Pancreas (tissue), 10 donors: Measurements from ENCODE around the gene MKRN3. TPM values are rescaled to one million over a fixed set of nuclear protein-coding genes. Genes with fewer than 3 reads are reported as not detected.

Source experiments
- ATAC-seq, 4 donors: fragments of 200-7000 bp; cut with Tn5 transposase; one replicate each; pipeline versions ENCODE4 v1.8.0 to v1.9.1; 2020; ENCODE audit warnings: mild to moderate bottlenecking in 4 of 4, moderate library complexity in 4 of 4
- DNase-seq, 6 donors: peaks; one replicate each; pipeline ENCODE4 v3.0.0-alpha.2; 2020
- FAIRE-seq: peaks from 2 replicates; lab custom pipeline; 2012; peaks lifted over from hg19 to GRCh38; lab: Jason Lieb, UNC
- H3K27ac ChIP-seq, 4 donors: fragments of 200-600 bp; sonication (generic); 1 replicate in 3 of 4; 2 replicates in 1 of 4; pipeline versions ENCODE4 v1.5.0 to v1.8.0; 2020
- H3K27me3 ChIP-seq, 4 donors: fragments of 200-600 bp; one replicate each; pipeline ENCODE4 v1.8.0; 2021
- H3K36me3 ChIP-seq, 3 donors: fragments of 200-600 bp; sonication (generic) in 1 of 3; one replicate each; pipeline versions ENCODE4 v1.5.0 to v1.8.0; 2020 to 2021
- H3K4me1 ChIP-seq, 3 donors: fragments of 200-600 bp; one replicate each; pipeline ENCODE4 v1.8.0; 2021
- H3K4me3 ChIP-seq, 4 donors: fragments of 200-600 bp; sonication (generic) in 2 of 4; one replicate each; pipeline versions ENCODE4 v1.5.0 to v1.8.0; 2020 to 2021
- H3K9me3 ChIP-seq, 4 donors: fragments of 200-600 bp; one replicate each; pipeline ENCODE4 v1.8.0; 2021
- CTCF ChIP-seq, 4 donors: fragments of 200-600 bp; sonication (generic) in 3 of 4; IDR thresholded peaks; one replicate each; pipeline versions ENCODE4 v1.5.0 to v1.8.0; 2021; ENCODE audit warnings: antibody characterized with exemption in 4 of 4
- WGBS, 2 donors: extraction: QIAGEN DNeasy Blood & Tissue Kit; methylation state at CpG; one replicate each; pipeline ENCODE4 v1.1.7; 2013; 5-methylcytosine and 5-hydroxymethylcytosine counted together
- intact Hi-C, 3 donors: fragments of 100-400 bp; cut with DNase I; formaldehyde crosslinking; loops; one replicate each; pipeline versions ENCODE4 v1.11.1 to v1.14.2; 2022
- polyA plus RNA-seq, 2 donors: library from polyadenylated mRNA; stranded (reverse); fragments of 200-250 nt; gene quantifications; one replicate each; pipeline ENCODE4 v1.2.3, GENCODE V29; 2013
- total RNA-seq, 6 donors: library from RNA; stranded (reverse); fragmentation: NEBNext Ultra II Directional in 4 of 6; extraction: Animal tissue kit (Norgen Biotek cat#: 25700) in 4 of 6; gene quantifications; one replicate each; pipeline versions ENCODE4 v1.2.1 to v1.2.4, GENCODE V29; 2021 to 2023
- donor health status: healthy with polysubstance abuse.
- donor health status: DM: no; HTN: no; CAD: no; lungs with moderate emphysema.
- donor health status: DM: no; HTN: no; CAD: no.
- donor health status: control.
- donor health status: control.
- donor health status: Bipolar disorder and iron deficiency.
- donor health status: DM: yes; HTN: yes; CAD: no.
- donor health status: DM: no; HTN: no; CAD: no.
- donor health status: DM: no; HTN: no; CAD: no.
- donor health status: DM: yes; HTN: yes; CAD: no.

MKRN3 gene
- total and polyA plus RNA-seq, 8 donors = 0.40 to 2.1 (median 0.42) TPM; not detected in 4

- TF ChIP-seq CTCF (IDR thresholded peaks at IDR 0.05) = no peak
- Histone ChIP-seq H3K36me3 (no peaks in the 10 kb centered on the region), H3K4me3 (no peak overlapping the region), H3K9me3 (no peaks in the 10 kb centered on the region), H3K27me3 (no peaks in the 10 kb centered on the region), H3K4me1 (peaks cover 7 to 11% (median 9%) of the 10 kb centered on the region in 3 donors), H3K27ac (no peak overlapping the region)
- 54 to 65% methylated on average over 1 of the region's 1 CpG for WGBS, 2 donors
- no peak for ATAC-seq
- FAIRE-seq = no peak
- intact Hi-C loops = loop anchor here in 1 of 3 donors (10.0 kb wide), 1 partner anchor 57 kb away; no protein-coding TSS in a partner anchor
- DNase-seq = no peak
These were observed 2.4 kb downstream of the MKRN3 start for GRCh38 chr15:23567921-23568320.

GRCh38 chr15:23569151-23569925 lies 3.9 kb downstream of the MKRN3 start:
- intact Hi-C loops = loop anchor here in 1 of 3 donors (10.0 kb wide), 1 partner anchor 55 kb away; no protein-coding TSS in a partner anchor
- H3K9me3 ChIP-seq = no peaks in the 10 kb centered on the region
- H3K36me3 ChIP-seq = no peaks in the 10 kb centered on the region
- peak; percentile 72 to 83 (median 78) for ATAC-seq
- no peak overlapping the region for H3K27ac ChIP-seq
- no peak for FAIRE-seq
- H3K4me3 ChIP-seq = no peak overlapping the region
- no peak for TF ChIP-seq CTCF (IDR thresholded peaks at IDR 0.05)
- H3K27me3 ChIP-seq = no peaks in the 10 kb centered on the region
- WGBS, 2 donors = 39 to 40% methylated on average over 5 of the region's 5 CpGs
- DNase-seq = peak in 1 of 6 donors; percentile 19
- H3K4me1 ChIP-seq = peaks cover 7 to 11% (median 9%) of the 10 kb centered on the region in 3 donors

GRCh38 chr15:23570486-23570885 lies 5.0 kb downstream of the MKRN3 start:
- H3K27ac ChIP-seq = peak overlapping the region in 2 of 4 donors; percentile 11 to 19
- DNase-seq (peak in 2 of 6 donors; percentile 15 to 21), ATAC-seq (peak; percentile 68 to 88 (median 84)), FAIRE-seq (no peak)
- no peak overlapping the region for H3K4me3 ChIP-seq
- H3K36me3 ChIP-seq = no peaks in the 10 kb centered on the region
- H3K9me3 ChIP-seq = no peaks in the 10 kb centered on the region
- intact Hi-C loops = no loop called here
- 3 to 12% methylated on average over 3 of the region's 3 CpGs for WGBS, 2 donors
- TF ChIP-seq CTCF (IDR thresholded peaks at IDR 0.05) = no peak
- H3K4me1 ChIP-seq = peaks cover 7 to 11% (median 9%) of the 10 kb centered on the region in 3 donors
- no peaks in the 10 kb centered on the region for H3K27me3 ChIP-seq

GRCh38 chr15:23572844-23573243 lies 7.4 kb downstream of the MKRN3 start:
- no peak for DNase-seq
- Histone ChIP-seq H3K27ac (no peak overlapping the region), H3K4me1 (peaks cover 7 to 11% (median 9%) of the 10 kb centered on the region in 3 donors), H3K27me3 (no peaks in the 10 kb centered on the region), H3K36me3 (no peaks in the 10 kb centered on the region), H3K9me3 (no peaks in the 10 kb centered on the region), H3K4me3 (no peak overlapping the region)
- 59 to 70% methylated on average over 4 of the region's 4 CpGs for WGBS, 2 donors
- TF ChIP-seq CTCF (IDR thresholded peaks at IDR 0.05) = no peak
- intact Hi-C loops = no loop called here
- FAIRE-seq = no peak
- no peak for ATAC-seq

GRCh38 chr15:23574742-23575141 lies 9.3 kb downstream of the MKRN3 start:
- intact Hi-C loops = no loop called here
- Histone ChIP-seq H3K27me3 (no peaks in the 10 kb centered on the region), H3K4me1 (peaks cover 2 to 7% (median 6%) of the 10 kb centered on the region in 3 donors), H3K9me3 (no peaks in the 10 kb centered on the region), H3K4me3 (no peak overlapping the region), H3K36me3 (no peaks in the 10 kb centered on the region), H3K27ac (no peak overlapping the region)
- 52 to 63% methylated on average over 3 of the region's 3 CpGs for WGBS, 2 donors
- TF ChIP-seq CTCF (IDR thresholded peaks at IDR 0.05) = no peak
- ATAC-seq = no peak
- no peak for DNase-seq
- no peak for FAIRE-seq
